Heart left ventricle (tissue), 13 donors: ENCODE measurements around the gene FAT1.

ENCODE experiments used
- CTCF ChIP-seq, 12 donors: fragments of 200-600 bp; sonication (generic) in 4 of 12; IDR thresholded peaks; one replicate each; pipeline versions ENCODE4 v1.5.0 to v1.8.0; 2018 to 2022; ENCODE audit warnings: antibody characterized with exemption in 12 of 12, mild to moderate bottlenecking in 5 of 12
- POLR2A ChIP-seq, 2 donors: fragments of 450-650 bp; IDR thresholded peaks; one replicate each; pipeline ENCODE4 v1.6.1; 2017; ENCODE audit warnings: antibody characterized with exemption in 2 of 2, mild to moderate bottlenecking in 2 of 2, moderate library complexity in 2 of 2
- donor health status: ischemic (EF 13 %, LVEDD 7.1; RV severe dilation, severe dysfunction).
- donor health status: DM: no; HTN: yes; CAD: no.
- donor health status: DM: no; HTN: no; CAD: no.
- donor health status: ischemic (EF 25% LVEDD 6.9; RV normal size, moderate dysfunction).
- donor health status: ischemic (EF 25% LVEDD 5.7; RV mildly dilated, moderate dysfunction).
- donor health status: ischemic (EF 35%, LVEDD 5.7; RV mildly dilated, moderate dysfunction).
- donor health status: nonischemic (EF 11% LVEDD 7.7; RV severe dilation, severe dysfunction).
- donor health status: DM: yes; HTN: yes; CAD: no.
- donor health status: PGD.
- donor health status: ischemic (EF 29% LVEDD 5.4; RV normal size, mild dysfunction).
- donor health status: nonischemic (EF 23%, LVEDD 6.1; RV moderate dilation, normal function).

- TF ChIP-seq CTCF (IDR thresholded peaks at IDR 0.05) (no peak), POLR2A (IDR thresholded peaks at IDR 0.05) (no peak)
Measured at GRCh38 chr4:186633844-186634243, 89.8 kb downstream of the FAT1 start.
